HG03575 (cell line): Measurements from ENCODE around the gene PRADC1.
"Not testable (repeated sequence)": the region's sequence is repeated elsewhere in the genome, so short reads cannot be mapped to it uniquely, and the experiment has no call there.

Experiments
- ATAC-seq: cut with Tn5 transposase; IDR thresholded peaks from one replicate; pipeline ENCODE4 v1.9.1; 2021; ENCODE audit not compliant: unreplicated experiment, insufficient number of reproducible peaks, low FRiP score; ENCODE audit errors: extremely low read depth

The PRADC1 gene

GRCh38 chr2:73212448-73213176 is 20.4 kb downstream of the PRADC1 start:
- ATAC-seq, result no peak

- ATAC-seq, result no peak
These were observed 21.0 kb downstream of the PRADC1 start for GRCh38 chr2:73212098-73212447.

GRCh38 chr2:73210696-73211095 is 22.3 kb downstream of the PRADC1 start:
- no peak for ATAC-seq

- ATAC-seq, result no peak
These were observed 23.0 kb downstream of the PRADC1 start for GRCh38 chr2:73210019-73210418.

- no peak for ATAC-seq
These were observed 24.8 kb downstream of the PRADC1 start for GRCh38 chr2:73208258-73208657.

- no peak for ATAC-seq
These were observed 27.4 kb downstream of the PRADC1 start for GRCh38 chr2:73205611-73206010.

- no peak for ATAC-seq
These were observed 29.9 kb downstream of the PRADC1 start for GRCh38 chr2:73203055-73203681.

- no peak for ATAC-seq
These were observed 30.6 kb downstream of the PRADC1 start, which contains the start of gene NOTO for GRCh38 chr2:73202156-73203054. TSS of gene NOTO (plus strand) at chr2:73202574. CDS start at chr2:73202667, 93 bp downstream.

GRCh38 chr2:73200281-73200680 is 32.8 kb downstream of the PRADC1 start:
- not testable (repeated sequence) for ATAC-seq

- no peak for ATAC-seq
These were observed 35.5 kb downstream of the PRADC1 start for GRCh38 chr2:73197579-73197978.

- no peak for ATAC-seq
These were observed 45.5 kb downstream of the PRADC1 start for GRCh38 chr2:73187549-73187948.

- ATAC-seq, result no peak
These were observed 47.1 kb downstream of the PRADC1 start for GRCh38 chr2:73185965-73186364.
